ENCODE data around the gene ANKRD33. TPM values are rescaled to one million over a fixed set of nuclear protein-coding genes. Genes with fewer than 3 reads are reported as not detected.

ANKRD33 gene
- total RNA-seq, 1 donor from 2014 or later: not detected

DNA sequence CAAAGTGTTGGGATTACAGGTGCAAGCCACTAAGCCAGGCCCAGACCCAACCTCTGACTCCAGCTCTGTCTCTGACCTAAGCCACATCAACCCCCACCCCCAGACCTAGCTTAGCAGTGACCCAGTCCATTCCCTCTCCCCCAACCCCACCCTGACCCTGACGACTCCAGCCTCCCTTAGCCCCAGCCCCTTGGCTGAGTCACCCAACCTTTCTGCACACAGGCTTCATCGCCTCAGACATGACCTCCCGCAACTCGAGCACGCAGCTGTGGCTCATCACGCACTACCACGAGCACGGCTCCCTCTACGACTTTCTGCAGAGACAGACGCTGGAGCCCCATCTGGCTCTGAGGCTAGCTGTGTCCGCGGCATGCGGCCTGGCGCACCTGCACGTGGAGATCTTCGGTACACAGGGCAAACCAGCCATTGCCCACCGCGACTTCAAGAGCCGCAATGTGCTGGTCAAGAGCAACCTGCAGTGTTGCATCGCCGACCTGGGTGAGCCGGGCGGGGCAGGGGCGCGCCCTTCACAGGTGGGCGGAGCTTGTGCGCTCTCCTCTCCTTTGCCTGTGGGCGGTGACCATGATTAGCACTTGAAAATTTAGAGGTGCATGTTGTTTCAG, 27.2 kb downstream of the ANKRD33 start:
- DNase-seq (ENCODE audit: low spot score): no peak

- DNase-seq (ENCODE audit: low spot score): no peak
Measured at GRCh38 chr12:51915951-51916350, 28.0 kb downstream of the ANKRD33 start.

- no peak for DNase-seq (ENCODE audit: low spot score)
Measured at GRCh38 chr12:51917041-51917590, 29.2 kb downstream of the ANKRD33 start.

DNA sequence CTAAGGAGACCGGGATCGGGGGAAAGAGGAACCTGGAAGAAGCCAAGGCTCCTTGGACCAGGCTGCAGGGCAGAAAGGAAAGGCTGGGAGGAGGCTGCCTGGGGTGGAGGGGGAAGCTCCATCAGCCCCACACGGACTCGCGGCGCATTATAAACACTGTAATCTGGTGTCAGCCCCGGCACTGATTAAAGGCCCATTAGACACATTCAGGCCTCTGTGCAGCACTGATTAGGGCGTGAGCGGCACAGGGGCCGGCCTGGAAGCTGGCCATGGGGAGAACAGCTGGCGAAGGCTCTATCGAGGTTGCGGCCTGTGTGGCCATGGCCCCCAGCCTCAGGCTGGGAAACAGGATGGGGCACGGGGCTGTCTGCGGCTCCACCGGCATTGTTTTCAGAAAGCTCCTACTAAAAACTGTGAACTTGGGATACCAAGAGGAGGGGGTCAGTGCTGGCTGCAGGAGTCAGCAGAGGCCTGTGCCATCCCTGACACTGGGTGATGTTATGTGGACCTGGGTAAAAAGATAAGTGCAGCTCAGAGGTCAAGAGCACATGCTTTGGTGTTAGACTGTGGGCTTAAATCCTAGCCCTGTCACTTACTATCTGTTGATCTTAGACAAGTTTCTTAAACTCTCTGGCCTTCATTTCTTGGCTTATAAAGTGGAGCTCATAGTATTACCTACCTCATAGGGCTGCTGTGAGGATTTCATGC, 30.0 kb downstream of the ANKRD33 start:
- DNase-seq (ENCODE audit: low spot score): no peak

- DNase-seq (ENCODE audit: low spot score): no peak
Measured at GRCh38 chr12:51920046-51920445, 32.1 kb downstream of the ANKRD33 start.

- peak; percentile 64 for DNase-seq (ENCODE audit: low spot score)
Measured at GRCh38 chr12:51921017-51921725, 33.3 kb downstream of the ANKRD33 start.

DNA sequence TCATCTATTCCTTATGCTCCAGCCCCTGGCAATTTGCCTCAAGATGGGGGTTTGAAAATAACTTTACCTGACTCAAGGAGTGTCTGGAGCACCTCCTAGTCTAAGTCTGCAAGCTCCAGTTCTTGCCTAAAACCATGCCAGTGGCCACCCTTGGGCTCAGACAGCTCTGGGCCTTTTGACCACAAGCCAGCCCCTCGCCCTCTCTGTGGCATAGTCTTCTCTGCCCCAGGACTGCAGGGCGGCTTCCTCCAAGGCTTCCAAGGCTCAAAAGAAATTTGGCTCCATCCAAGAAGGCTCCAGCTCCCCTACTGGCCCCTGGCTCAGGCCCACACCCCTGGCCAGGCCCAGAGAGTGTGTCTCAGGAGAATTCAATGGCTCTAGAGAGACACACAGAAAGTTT, 34.2 kb downstream of the ANKRD33 start:
- DNase-seq (ENCODE audit: low spot score): peak; percentile 85

- peak; percentile 87 for DNase-seq (ENCODE audit: low spot score)
Measured at GRCh38 chr12:51922762-51923505, 35.0 kb downstream of the ANKRD33 start.

DNA sequence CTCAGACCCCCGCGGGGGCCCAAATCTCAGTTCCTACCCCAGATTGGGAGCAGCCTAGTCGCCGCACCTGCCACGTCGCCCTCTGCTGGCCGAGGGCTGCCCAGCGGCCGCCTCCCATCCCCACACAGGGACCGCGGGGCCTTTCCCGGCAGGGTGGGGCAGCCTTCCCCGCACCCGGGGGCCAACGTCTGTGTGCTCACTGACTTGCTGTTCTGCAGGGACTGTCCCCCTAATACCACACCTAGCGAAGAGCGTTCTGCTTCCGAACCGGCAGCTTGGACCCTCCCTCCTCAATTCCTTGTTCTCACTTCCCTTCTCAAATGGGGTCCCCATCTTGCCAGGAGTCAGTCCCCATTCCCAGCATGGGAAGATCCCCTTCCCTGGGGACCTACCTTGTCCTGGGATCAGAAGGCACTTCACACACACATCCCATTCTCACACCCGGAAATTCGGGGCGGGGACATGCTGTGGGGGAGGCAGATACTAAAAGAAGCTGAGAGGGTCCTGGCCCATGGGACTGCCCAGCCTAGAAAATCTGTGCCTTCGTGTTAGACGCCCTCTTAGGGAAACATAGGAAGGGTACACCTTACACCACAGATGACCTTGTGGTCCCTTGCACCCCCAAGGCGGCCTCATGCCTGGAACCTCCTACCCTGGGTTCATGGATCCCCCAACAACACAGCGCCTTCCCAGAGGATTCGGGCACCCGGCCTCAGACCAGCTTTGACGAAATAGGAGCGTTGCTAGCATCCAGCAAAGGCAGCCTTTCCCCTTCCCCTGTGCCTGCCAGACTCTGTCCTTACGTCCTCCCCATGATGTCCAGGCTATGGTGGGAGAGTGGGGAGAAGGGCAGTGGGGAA, 35.8 kb downstream of the ANKRD33 start:
- DNase-seq (ENCODE audit: low spot score): peak; percentile 94

- no peak for DNase-seq (ENCODE audit: low spot score)
Measured at GRCh38 chr12:51924551-51925319, 36.8 kb downstream of the ANKRD33 start.

DNA sequence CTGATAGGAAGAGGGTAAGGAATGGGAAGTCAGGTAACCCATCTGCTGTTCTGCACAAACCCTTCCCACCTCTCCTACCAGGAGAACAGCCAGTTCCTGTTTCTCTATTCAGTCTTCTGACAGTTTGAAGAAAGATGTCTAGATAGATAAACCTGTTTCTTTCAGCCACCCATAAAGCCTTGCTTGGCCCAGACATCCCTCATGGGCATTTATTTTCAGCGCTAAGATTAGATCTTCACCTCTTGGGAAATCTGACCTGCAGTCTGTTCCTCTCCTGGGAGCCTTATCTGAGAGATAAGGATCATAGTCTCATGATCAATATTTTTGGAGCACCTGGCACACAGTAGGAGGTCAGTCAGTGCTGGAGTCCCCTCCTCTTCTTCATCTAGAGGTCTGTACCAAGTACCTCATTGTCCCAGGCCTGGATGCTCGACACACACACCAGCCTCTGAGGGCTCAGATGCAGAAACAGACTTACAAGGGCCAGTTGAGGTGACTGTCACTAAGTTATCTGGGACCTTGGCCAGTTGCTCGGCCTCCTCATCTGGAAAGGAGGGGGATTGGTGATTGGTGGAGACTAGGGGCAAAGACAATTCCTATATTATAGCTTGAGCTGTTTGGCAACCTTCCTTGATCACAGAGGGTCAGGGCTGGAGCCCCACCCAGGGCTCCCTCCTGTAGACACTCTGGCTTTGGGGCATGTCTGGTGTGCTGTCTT, 37.6 kb downstream of the ANKRD33 start:
- peak; percentile 79 for DNase-seq (ENCODE audit: low spot score)

- peak; percentile 73 for DNase-seq (ENCODE audit: low spot score)
Measured at GRCh38 chr12:51926064-51926632, 38.2 kb downstream of the ANKRD33 start.

DNA sequence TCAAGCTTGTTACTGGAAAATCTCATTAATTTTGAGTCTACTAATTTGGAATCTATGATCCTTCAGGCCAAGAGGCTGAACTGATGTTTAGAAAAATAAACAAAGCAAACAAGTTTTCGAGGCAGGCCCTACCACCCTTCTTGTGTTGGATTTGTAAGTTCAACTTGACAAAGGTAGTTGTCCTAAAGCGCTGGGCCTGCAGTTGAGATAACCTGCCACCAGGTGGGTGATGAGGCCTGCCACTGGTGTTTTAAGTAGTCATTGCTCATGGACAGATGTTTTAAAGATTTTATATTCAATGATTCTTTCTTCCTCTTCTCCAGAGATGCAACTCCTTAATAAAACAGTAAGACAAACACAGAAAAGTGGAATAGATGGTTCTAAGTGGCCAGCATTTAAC, 38.8 kb downstream of the ANKRD33 start:
- DNase-seq (ENCODE audit: low spot score): peak; percentile 53

GRCh38 chr12:51932218-51933076, 44.5 kb downstream of the ANKRD33 start:
- no peak for DNase-seq (ENCODE audit: low spot score)

GRCh38 chr12:51934080-51934479, 46.2 kb downstream of the ANKRD33 start:
- DNase-seq (ENCODE audit: low spot score): peak; percentile 59

GRCh38 chr12:51937926-51938325, 50.0 kb downstream of the ANKRD33 start:
- peak; percentile 30 for DNase-seq (ENCODE audit: low spot score)

DNA sequence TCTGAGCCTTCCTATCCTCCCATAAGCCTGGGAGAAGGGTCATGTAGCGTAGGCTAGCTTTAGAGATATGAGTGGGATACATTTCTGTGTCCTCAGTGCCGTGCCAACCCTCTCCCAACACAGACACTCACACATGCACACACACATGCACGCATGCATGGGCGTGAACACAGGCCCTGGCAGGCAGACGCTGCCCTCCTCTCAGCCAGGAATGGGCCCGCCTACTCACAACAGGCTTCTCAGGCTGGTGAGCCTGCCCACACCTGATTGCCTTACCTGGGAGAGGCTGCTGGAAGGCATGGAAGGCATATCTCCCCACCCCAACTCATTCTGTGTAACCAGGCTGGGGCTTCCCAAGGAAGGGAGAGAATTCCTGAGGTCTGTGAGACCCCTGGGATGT, 50.8 kb downstream of the ANKRD33 start:
- peak; percentile 72 for DNase-seq (ENCODE audit: low spot score)

Data from mesenteric fat pad (tissue), 1 donor.